Measurements from ENCODE around the gene LAYN.

DNA sequence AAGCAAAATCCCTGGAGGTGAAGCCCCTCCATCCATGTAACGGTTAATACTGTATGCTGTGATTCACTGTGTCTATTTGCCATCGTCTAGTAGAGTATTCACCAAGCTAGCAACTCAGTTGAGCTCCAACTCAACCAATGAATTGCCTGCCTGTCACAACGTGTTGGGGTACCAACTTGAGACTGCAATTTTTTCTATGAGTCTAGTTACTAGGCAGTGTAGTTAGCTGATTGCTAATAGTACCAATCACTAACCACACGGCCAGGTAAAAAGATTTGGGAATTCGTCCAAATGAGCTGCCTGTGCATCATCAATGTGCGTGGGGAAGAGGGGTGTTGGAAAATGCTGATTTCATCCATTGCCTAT, 27.3 kb upstream of the LAYN start:
- TF ChIP-seq, protein P1, sequence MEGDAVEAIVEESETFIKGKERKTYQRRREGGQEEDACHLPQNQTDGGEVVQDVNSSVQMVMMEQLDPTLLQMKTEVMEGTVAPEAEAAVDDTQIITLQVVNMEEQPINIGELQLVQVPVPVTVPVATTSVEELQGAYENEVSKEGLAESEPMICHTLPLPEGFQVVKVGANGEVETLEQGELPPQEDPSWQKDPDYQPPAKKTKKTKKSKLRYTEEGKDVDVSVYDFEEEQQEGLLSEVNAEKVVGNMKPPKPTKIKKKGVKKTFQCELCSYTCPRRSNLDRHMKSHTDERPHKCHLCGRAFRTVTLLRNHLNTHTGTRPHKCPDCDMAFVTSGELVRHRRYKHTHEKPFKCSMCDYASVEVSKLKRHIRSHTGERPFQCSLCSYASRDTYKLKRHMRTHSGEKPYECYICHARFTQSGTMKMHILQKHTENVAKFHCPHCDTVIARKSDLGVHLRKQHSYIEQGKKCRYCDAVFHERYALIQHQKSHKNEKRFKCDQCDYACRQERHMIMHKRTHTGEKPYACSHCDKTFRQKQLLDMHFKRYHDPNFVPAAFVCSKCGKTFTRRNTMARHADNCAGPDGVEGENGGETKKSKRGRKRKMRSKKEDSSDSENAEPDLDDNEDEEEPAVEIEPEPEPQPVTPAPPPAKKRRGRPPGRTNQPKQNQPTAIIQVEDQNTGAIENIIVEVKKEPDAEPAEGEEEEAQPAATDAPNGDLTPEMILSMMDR (IDR thresholded peaks at IDR 0.05) = no peak
- TF ChIP-seq POLR2A (IDR thresholded peaks at IDR 0.05) = no peak

Measured in body of pancreas (tissue), 4 donors.